GM18867 (cell line): ENCODE measurements around the gene EPHB1.
"Not testable (repeated sequence)": the region's sequence is repeated elsewhere in the genome, so short reads cannot be mapped to it uniquely, and the experiment has no call there.

Experiments
- ATAC-seq: cut with Tn5 transposase; IDR thresholded peaks from one replicate; pipeline ENCODE4 v1.9.1; 2021; ENCODE audit warnings: mild to moderate bottlenecking, moderate library complexity; ENCODE audit not compliant: unreplicated experiment

Gene EPHB1

DNA sequence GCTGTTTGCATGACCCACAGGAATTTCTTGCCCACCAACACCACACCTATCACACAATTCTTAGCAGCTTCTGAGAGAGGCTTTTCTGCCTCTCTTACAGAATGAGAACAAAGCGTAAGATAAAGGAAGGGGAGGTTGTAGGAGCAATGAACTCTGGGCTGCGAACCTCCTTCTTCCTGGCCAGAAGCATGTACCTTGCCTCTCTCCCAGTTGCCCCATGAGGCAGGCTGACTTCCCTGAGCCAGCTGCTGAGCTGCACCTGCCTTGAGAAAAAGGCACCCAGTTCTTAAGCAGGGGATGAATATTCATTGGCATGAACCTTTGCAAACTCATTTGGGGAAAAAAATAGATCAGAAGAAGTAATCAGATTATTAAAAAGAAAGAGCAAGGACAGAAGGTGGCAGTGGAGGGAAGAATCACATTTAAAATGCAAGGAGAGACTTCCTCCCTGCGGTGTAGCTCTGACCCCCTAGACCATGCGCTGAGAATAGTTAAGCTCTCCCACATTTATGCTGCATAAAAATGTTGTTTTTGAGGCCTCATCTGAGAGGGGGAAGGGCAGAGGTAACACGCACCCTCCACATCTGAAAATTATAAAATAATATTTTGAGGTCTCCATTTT, 304.8 kb downstream of the EPHB1 start:
- ATAC-seq, result no peak

DNA sequence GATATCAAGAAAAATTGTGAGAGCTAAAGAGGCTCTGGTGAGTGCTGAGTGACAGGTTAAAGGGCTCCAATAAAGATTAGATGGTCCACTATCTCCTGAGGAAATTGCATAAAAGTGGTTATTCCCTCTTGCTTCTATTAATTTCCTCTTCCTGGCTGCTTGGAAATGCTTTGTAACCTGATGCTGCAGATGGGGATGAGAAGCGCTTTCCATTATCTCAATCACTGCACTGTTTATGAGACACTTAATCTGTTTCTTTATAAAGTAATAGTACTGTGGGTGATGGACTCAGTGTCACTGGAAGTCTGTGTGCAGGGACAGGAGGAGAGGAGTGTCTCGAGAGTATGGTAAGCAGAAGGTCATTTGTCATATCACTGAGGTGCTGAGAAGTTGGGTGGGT, 305.3 kb downstream of the EPHB1 start:
- ATAC-seq, result no peak

DNA sequence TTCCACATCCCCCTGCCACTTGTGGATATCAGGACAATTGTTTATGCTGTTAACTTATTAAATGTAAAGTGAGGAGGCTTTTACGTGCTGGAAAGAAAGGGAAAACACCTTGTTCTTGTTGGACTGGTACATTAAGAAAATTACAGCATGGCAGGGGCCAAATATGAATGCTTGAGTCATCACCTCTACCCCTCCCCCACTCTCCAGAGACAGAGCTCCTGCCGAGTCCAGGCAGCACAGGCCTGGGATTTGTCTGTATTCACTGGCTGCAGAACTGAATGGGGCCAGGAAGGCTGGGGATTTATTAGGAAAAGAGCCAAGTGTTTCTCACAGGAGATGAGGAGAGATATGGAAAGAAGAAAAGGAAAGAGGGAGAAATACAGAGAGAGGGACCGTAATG, 308.9 kb downstream of the EPHB1 start:
- no peak for ATAC-seq

DNA sequence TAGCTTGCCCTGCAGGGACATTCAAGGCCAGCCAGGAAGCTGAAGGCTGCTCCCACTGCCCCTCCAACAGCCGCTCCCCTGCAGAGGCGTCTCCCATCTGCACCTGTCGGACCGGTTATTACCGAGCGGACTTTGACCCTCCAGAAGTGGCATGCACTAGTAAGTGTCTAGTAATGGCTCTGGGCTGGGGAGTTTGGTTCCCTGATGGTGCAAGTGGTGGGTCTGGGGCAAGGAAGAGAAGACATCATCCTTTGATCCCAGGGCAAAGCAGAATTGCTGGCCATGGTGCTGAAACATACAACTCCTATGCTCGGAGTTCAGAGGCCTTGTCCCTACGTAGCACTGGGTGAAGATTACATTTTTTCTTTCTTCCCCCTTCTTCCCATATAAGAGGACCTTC, 311.4 kb downstream of the EPHB1 start:
- no peak for ATAC-seq

DNA sequence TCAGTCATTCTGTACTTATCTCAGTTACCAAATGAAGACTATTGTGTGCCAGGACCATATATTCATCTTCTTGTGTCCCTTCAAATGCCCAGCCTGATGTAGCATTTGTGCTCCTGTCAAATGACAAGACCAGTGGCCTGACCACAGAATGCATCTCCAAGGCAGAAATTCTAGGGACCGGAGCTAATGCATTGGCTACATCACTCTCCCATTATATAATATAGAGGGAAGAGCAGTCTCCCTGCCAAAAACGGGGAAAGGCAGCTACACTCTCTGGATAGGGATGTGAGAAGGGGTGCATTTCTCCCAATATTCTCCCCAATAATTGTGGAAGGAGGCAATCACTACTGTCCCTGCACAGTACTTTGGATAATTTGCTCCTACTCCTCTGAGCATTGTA, 312.0 kb downstream of the EPHB1 start:
- no peak for ATAC-seq

DNA sequence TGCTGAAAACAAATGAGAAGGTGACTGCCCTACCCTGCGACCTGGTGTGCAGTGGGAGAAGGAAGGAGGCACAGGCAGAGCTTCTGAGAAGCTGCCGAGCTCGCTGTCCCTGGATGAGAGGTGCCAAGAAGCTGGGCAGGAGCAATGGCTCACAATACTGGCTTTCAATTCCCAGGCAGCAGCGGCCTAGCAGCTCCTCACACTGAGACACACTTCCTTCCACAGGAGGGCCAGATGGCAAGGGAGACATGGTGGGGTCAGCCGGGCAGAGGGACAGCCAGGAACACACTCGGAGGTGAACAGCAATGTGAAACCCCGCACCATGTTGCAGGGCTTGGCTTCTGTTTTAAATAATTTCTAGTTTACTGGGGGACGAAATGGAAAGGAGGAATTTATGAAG, 314.6 kb downstream of the EPHB1 start:
- ATAC-seq, result no peak

DNA sequence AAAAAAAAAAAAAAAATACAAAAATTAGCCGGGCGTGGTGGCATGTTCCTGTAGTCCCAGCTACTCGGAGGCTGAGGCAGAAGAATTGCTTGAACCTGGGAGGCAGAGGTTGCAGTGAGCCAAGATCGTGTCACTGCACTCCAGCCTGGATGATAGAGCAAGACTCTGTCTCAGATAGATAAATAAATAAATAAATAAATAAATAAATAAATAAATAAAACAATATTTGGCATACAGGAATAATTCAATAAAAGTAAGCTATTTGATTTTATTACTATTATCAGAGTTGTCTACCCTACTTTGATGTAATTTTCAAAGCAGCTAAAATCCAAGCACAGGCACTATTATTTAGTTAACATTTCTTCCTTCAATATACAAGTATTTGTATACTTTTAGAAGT, 319.5 kb downstream of the EPHB1 start:
- ATAC-seq, result not testable (repeated sequence)

DNA sequence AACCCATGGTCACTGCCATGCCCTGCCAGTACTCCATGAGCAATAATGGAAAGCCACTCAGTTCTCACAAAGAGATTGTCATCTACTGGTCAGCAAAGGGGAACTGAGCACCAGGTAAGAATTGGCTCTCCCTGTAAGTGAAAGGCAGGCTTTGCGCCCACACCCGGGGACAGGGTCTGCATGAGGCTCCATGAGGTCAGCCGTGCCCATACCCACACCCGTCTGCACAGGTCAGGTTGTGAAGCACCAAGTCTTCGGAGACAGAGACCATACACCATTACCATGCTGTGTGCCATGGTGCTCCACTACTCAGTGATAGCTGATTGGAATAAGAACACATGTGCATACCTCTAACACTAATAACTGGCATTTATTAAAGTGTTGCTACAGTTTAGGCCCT, 322.9 kb downstream of the EPHB1 start:
- ATAC-seq, result no peak

DNA sequence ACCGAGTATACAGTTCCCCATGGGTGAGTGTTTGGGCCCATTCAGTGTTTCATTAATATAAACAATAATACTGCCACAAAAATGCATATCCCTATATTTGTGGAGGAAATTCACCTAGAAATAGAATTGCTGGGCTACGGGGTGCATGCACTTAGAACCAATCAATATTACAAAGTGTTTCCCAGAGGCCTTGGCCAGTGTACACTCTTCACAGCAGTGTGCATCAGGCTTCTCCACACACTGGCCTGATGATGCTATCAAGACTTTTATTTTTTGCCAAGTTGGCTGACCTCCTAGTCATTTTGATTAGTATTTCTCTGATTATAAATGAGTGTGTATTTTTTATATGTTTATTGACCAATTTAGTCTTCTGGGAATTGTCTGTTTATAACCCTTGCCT, 323.7 kb downstream of the EPHB1 start:
- no peak for ATAC-seq

DNA sequence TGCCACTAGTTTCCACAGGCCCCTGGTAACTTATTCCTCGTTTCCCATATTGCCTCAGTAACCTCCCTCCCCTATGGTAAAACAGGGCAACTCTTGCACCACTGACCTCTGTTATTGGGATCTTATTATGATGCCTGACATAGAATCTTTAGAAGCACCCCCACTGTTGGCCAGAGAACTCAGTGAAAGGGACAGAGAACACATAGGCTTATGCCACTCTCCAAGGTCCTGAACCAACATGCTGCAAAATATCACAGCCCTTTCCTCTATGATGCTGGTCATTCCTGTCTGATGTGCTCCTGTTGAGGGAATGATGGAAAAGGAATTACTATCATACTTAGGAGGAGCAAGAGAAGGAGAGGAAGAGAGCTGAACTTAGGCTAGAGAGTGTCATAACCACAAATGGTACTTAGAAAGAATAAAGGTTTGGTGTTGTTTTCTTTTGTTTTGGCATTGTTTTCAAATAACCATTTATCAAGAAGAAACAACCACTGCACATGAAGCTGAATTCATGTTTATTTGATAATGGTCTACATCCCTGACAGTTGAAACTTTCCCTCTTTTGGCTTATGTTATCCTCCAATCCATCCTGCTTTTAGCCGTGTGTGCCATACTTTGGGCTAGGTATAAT, 330.2 kb downstream of the EPHB1 start:
- ATAC-seq, result no peak

DNA sequence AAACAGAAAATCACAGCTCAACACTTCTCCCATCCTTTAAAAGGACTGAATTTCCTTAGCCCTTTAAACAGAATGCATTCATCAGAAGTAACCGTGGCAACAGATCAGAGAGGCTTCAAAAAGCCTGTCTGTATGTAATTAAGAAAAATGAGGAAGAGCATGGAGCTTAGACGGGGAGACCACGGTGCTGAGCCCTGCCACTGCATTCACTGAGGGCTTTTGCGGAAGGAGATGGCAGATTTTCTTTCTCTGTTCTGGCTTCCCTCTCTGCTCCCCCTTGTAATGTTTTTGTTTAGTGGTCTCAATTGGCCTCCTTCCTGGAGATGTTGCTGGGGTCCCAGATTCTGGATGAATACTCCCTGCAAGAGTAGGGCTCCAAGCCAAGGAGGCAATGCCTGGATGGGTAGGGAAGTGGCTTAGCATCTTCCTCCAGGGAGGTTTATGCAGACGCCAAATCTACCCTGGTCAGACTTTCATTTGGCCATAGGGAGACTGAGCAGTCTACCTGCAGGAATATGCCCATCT, 332.9 kb downstream of the EPHB1 start:
- ATAC-seq, result no peak

DNA sequence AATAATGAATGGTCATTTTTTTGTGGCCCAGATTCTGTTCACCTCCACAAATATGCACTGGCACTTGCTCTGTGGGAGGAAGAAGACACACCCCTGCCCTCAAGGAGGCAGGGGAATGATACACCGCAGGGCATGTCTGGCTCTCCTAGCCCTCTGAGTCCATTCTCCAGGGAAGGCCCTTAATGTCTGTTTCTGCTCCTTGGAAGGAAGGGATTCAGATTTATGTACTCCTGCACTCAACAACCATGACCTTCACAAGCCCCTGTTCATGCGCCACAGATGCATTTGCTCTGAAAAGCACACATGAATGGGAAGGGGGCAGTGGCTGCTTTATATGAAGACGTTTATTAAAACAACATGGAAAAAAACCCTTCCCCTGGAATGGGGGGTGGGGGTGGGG, 333.8 kb downstream of the EPHB1 start:
- ATAC-seq, result no peak

DNA sequence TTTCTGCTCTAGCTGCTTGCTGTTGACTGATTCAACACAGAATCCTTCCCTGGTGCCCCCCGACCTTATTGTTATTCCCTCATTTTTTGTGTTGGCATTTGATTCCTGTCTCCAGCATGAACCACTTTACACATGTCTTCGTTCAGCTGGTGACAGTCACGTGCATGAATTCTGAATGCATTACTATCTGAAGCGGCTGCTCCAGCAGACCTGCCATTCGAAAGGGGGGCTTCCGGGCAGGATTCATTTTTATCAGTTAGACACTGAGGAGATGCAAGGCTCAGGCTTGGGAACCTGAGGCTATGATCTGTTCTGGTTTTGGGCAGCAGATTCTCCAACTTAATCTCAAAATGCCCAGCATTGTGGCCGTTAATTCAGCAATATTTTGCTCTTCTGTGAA, 336.2 kb downstream of the EPHB1 start:
- no peak for ATAC-seq

DNA sequence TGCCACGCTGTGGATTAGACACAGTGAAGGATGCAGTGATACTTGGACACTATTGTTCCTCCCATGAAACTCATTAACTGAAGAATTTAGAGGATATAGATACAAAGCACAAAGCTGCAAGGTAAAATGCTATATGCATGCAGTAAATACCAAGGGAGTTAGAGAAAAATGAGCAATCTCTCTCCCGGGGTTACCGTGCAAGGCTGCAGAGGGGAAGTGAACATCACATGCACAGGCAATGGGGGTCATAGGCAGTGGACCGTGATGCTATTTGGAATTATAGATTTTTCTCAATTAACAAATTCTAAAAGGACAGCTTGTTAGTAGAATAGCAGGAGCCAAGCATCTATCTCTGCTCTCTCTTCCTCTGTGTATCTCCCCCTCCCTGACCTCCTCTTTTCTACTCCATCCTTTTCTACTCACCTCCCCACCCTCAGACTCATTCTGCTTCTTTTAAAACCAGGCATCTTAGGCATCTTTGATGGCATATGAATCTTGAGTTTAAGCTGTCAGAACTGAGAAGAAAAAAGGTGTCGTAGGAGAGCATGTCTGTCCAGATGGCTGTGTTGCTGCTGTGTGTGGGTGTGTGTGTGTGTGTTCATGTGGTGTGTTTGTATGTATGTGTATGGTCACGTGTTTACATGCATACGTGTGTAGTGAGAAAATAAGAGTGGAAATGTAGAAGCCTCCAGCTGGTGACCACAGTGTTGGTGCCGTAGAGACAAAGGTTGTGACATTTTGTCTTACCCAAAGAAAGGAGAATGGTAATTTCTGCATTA, 339.0 kb downstream of the EPHB1 start:
- ATAC-seq, result no peak

DNA sequence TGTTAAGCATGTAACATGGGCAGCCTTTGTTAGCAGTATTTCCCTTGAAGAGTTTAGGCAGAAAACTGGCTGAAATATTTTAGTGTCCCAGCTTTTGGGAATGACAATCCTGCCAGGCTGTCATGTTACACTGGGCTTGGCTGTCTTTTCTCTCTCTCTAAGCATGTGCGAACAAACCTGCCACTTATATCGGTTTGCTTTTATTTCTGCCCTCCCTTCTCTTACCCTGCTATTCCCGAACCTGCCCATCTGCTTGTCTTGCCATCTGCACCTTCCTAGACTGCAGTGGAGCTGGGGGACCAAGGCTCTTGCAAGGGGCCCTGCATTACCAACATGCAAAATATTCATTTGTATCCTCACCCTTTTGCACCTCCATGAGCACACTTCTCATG, 339.6 kb downstream of the EPHB1 start:
- no peak for ATAC-seq

DNA sequence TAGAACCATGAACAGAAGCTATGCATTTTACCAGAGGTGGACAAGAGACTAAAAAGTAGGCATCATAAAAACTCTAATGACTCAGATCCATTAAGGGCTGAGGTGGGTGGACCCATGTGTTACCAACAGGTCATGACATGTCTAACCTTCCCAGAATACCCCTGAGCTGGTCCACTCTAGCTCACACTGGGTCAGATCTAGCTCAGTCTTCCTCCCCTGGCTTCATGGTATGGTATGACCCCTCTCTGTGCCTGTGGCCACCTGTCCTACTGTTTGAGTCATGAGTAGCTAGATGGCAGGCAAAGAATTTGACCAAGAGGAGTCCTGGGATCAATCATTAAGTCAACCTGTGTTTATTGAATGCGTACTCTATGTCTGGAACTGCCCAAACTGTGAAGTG, 340.4 kb downstream of the EPHB1 start:
- no peak for ATAC-seq

DNA sequence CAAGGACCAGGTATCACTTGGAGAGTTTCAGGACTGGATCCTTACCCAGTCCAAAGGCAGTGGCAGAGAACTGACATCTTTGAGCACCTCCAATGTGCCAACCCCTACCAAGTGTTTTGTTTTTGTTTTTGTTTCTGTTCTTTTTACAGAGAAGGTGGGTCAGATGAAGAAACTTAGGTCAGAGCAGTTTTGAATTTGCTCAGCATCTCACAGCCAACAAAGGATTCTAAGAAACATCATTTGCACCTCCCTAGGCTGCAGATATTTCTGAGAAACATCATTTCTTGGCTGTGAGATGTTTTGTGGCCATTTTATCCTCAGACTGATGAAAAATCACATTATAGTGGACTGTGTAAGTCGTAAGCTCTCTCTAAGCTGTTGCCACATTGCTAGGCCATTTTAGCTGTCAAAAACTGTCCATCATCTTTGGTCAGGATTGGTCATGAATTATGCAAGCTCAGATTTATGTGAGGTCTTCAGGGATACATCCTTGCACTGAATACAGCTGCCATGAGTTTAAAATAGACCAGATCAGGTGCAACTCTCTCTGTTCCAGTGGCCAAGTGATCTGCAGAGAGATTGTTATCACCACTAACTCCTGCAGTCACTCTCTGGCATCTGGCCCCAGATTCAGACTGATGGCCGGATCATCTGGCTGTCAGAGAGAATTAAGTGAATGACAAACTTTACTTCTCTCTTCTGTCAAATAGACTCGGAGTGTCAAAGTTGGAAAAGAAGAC, 341.5 kb downstream of the EPHB1 start:
- no peak for ATAC-seq

DNA sequence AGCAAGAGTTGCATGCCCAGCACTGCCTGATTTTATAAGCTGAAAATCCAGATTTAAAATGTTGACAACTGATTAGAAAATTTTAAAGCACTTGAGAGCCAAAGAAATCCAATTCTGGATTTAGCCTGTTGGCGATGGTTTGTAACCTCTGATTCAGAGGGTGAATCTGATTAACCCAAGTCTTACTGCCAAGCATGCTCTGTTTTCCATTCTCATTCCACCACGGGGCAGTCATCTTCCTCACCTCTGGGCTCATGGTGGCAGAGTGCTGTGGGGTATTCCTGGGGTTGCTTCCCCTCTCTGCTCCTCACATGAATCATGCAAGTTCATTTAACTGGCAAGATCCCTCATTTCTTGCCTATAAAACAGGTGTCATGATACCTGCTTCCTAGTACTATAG, 342.2 kb downstream of the EPHB1 start:
- ATAC-seq, result no peak

DNA sequence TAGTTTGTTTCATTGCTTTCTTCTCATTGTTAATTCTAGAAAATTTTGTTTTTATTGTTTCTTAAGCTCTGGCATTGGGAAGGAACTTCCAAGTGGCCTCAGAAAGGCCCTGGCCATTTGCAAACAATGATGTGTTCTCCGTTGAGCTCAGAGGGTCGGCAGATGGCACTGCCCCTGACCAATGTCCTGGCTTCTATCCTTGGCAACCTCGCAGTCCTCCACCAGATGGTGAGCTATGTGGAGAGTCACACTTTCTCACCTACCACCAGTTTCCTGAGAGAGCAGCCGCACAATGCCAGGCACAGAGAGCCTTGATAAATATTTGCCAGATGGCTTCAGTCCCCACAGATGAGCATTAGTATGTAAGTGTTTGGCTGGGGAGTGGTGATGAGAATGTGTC, 343.7 kb downstream of the EPHB1 start:
- no peak for ATAC-seq

DNA sequence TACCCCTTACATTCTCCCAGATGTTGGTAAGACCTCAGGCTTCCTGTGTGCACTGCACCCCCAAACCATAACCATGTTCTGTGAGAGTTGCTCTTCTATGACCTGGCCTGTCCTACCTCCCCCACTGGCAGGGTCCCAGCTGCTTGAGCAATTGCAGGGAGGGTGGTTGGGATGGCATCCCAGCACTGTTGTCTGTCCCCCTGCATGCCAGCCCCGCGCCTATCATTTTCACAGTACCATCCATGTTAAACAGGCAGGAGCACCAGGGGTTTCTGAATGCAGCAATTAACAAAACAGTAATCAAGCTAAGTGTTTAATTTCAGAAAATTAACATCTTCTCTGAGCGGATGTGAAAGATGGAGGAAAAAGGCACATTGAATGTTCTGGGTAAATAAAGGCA, 345.5 kb downstream of the EPHB1 start:
- ATAC-seq, result no peak

DNA sequence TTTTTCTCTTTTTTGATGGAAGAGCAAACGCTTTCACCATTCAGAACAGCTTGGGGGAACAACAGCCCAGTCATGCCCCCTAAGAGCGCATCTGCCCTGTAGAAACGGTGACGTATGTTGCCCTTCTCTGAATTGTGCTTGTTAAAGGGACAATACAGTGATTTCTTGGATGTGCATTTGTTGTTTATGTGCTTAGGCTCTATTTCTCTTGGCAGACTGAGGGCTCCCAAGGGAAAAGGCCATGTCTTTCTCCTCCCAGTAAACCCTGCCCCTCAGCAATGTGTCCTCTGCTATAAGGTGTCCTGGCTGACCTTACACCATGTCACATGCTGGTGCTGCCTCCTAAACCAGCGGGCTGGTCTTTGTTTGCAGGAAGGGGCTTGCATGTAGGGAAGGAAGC, 346.1 kb downstream of the EPHB1 start:
- ATAC-seq, result no peak
